WTC11 (cell line): ENCODE data around the gene CDK6. TPM values are rescaled to one million over a fixed set of nuclear protein-coding genes. Genes with fewer than 3 reads are reported as not detected.

Experiments used
- ATAC-seq: fragments of 200-7000 bp; cut with Tn5 transposase; 2 replicates; pipeline ENCODE4 v1.10.0; 2021; ENCODE audit warnings: mild to moderate bottlenecking, moderate library complexity
- CTCF ChIA-PET: fragments of 300-600 bp; sonication (Branson Sonifier 250); formaldehyde crosslinking; loops from one replicate; lab custom pipeline; 2021; ENCODE audit warnings: antibody characterized with exemption; lab: Charles Lee
- POLR2A ChIA-PET: fragments of 350-600 bp; sonication (Branson Sonifier 250); formaldehyde crosslinking; loops from one replicate; lab custom pipeline; 2021; ENCODE audit warnings: antibody characterized with exemption; lab: Charles Lee
- DNase-seq: peaks from one replicate; pipeline ENCODE4 v3.0.0; 2021; ENCODE audit warnings: low spot score
- H3K27ac Mint-ChIP-seq: 2 replicates; pipeline ENCODE4 v1.8.0; 2021; ENCODE audit warnings: mixed read lengths
- H3K27me3 Mint-ChIP-seq: 2 replicates; pipeline ENCODE4 v1.8.0; 2021; ENCODE audit warnings: low read depth, mild to moderate bottlenecking, moderate library complexity, mixed read lengths
- H3K36me3 Mint-ChIP-seq: 2 replicates; pipeline ENCODE4 v1.8.0; 2021; ENCODE audit warnings: mixed read lengths
- H3K4me1 Mint-ChIP-seq: 2 replicates; pipeline ENCODE4 v1.8.0; 2022; ENCODE audit warnings: mixed read lengths
- H3K4me3 Mint-ChIP-seq: 2 replicates; pipeline ENCODE4 v1.8.0; 2021; ENCODE audit warnings: mild to moderate bottlenecking, moderate library complexity, mixed read lengths
- H3K9me3 Mint-ChIP-seq: 2 replicates; pipeline ENCODE4 v1.8.0; 2021; ENCODE audit warnings: mixed read lengths
- ARID4B ChIP-seq: sonication (generic); formaldehyde crosslinking; IDR thresholded peaks from 2 replicates; pipeline ENCODE4 v1.8.0; 2023; ENCODE audit warnings: missing genetic modification reagents, mild to moderate bottlenecking, borderline replicate concordance
- ATF1 ChIP-seq: sonication (generic); formaldehyde crosslinking; IDR thresholded peaks from 2 replicates; pipeline ENCODE4 v1.8.1; 2023; ENCODE audit warnings: mild to moderate bottlenecking, moderate library complexity, missing genetic modification reagents
- CREB1 ChIP-seq: sonication (generic); formaldehyde crosslinking; IDR thresholded peaks from 2 replicates; pipeline ENCODE4 v1.8.0; 2023; ENCODE audit warnings: mild to moderate bottlenecking, missing genetic modification reagents
- E2F5 ChIP-seq: sonication (generic); formaldehyde crosslinking; IDR thresholded peaks from 2 replicates; pipeline ENCODE4 v1.8.1; 2022; ENCODE audit warnings: mild to moderate bottlenecking, moderate library complexity, missing genetic modification reagents
- EMX1 ChIP-seq: fragments of 250-450 bp; sonication (Bioruptor Pico); IDR thresholded peaks from 2 replicates; pipeline ENCODE4 v1.8.0; 2021; ENCODE audit warnings: mild to moderate bottlenecking
- HMGXB4 ChIP-seq: sonication (generic); formaldehyde crosslinking; IDR thresholded peaks from 2 replicates; pipeline ENCODE4 v1.8.1; 2023; ENCODE audit warnings: mild to moderate bottlenecking, moderate library complexity, missing genetic modification reagents
- JAZF1 ChIP-seq: fragments of 250-450 bp; sonication (Bioruptor Pico); IDR thresholded peaks from 2 replicates; pipeline ENCODE4 v1.9.0; 2021; ENCODE audit warnings: moderate library complexity, mild to moderate bottlenecking, inconsistent platforms
- KAT7 ChIP-seq: sonication (generic); formaldehyde crosslinking; IDR thresholded peaks from 2 replicates; pipeline ENCODE4 v1.8.1; 2023; ENCODE audit warnings: missing genetic modification reagents, mild to moderate bottlenecking, borderline replicate concordance
- MLX ChIP-seq: sonication (generic); formaldehyde crosslinking; IDR thresholded peaks from 2 replicates; pipeline ENCODE4 v1.8.1; 2023; ENCODE audit warnings: mild to moderate bottlenecking, missing genetic modification reagents, moderate library complexity
- NFATC4 ChIP-seq: fragments of 250-450 bp; sonication (Bioruptor Pico); IDR thresholded peaks from 2 replicates; pipeline ENCODE4 v1.9.0; 2021; ENCODE audit warnings: mild to moderate bottlenecking
- PRRX2 ChIP-seq: fragments of 250-450 bp; sonication (Bioruptor Pico); IDR thresholded peaks from 2 replicates; pipeline ENCODE4 v1.8.0; 2021; ENCODE audit warnings: mild to moderate bottlenecking
- RELA ChIP-seq: sonication (generic); formaldehyde crosslinking; IDR thresholded peaks from 2 replicates; pipeline ENCODE4 v1.8.1; 2022; ENCODE audit warnings: missing genetic modification reagents, mild to moderate bottlenecking, borderline replicate concordance
- SMAD3 ChIP-seq: sonication (generic); formaldehyde crosslinking; IDR thresholded peaks from 2 replicates; pipeline ENCODE4 v1.8.0; 2022; ENCODE audit warnings: missing genetic modification reagents, mild to moderate bottlenecking, borderline replicate concordance
- SOX15 ChIP-seq: fragments of 250-450 bp; sonication (Bioruptor Pico); IDR thresholded peaks from 2 replicates; pipeline ENCODE4 v1.9.0; 2021; ENCODE audit warnings: mild to moderate bottlenecking
- ZBTB43 ChIP-seq: sonication (generic); formaldehyde crosslinking; IDR thresholded peaks from 2 replicates; pipeline ENCODE4 v1.8.1; 2023; ENCODE audit warnings: mild to moderate bottlenecking, missing genetic modification reagents
- ZNF317 ChIP-seq: sonication (generic); formaldehyde crosslinking; IDR thresholded peaks from 2 replicates; pipeline ENCODE4 v1.8.1; 2023; ENCODE audit warnings: low read depth, mild to moderate bottlenecking, moderate library complexity, missing genetic modification reagents, borderline replicate concordance
- ZNF416 ChIP-seq: fragments of 250-450 bp; sonication (Bioruptor Pico); IDR thresholded peaks from 2 replicates; pipeline ENCODE4 v1.9.0; 2021; ENCODE audit warnings: mild to moderate bottlenecking, inconsistent platforms
- ZNF423 ChIP-seq: fragments of 250-450 bp; sonication (Bioruptor Pico); IDR thresholded peaks from 2 replicates; pipeline ENCODE4 v2.1.2; 2022; ENCODE audit warnings: mild to moderate bottlenecking, moderate library complexity
- ZNF671 ChIP-seq: fragments of 250-450 bp; sonication (Bioruptor Pico); IDR thresholded peaks from 2 replicates; pipeline ENCODE4 v1.8.0; 2021; ENCODE audit warnings: mild to moderate bottlenecking
- total RNA-seq: library from RNA; stranded (reverse); gene quantifications from 3 replicates; pipeline ENCODE4 v1.2.3, GENCODE V29; 2021
- TF ChIP-seq, protein P1 (sequence below): fragments of 200-600 bp; IDR thresholded peaks from 2 replicates; pipeline ENCODE4 v1.8.0; 2022; ENCODE audit warnings: antibody characterized with exemption

CDK6 gene
- total RNA-seq, 1 experiment from 2014 or later = 47.2 TPM

DNA sequence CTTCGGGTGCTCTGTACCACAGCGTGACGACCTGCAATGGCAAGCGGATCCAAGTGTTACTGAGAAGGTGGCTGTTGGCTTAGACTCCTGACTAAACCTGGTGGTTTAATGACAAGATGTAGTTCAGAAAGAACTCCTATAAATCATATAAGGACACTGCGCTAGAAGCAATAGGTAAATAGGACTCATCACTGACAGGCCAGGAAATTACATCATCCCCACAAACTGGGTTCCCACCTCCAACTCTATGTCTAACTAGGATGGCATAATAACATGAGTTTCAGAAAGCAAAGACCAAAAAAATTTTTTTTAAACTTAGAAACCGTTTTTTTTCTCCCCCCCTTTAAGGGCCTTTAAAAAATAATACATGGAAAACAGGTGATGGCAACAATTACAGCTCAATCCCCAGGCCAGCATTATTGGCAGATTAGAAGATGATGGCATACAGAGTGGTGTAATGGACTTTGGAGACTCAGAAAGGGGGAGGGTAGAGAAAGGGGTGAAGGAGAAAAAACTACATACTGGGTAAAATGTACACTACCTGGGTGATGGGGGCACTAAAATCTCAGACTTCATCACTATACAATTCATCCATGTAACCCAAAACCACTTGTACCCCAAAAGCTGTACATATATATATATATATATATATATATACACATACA is 164.7 kb downstream of the CDK6 start:
- POLR2A ChIA-PET = no interaction called here
- no peak for TF ChIP-seq ZNF671
- H3K27me3 Mint-ChIP-seq = no peaks in the 10 kb centered on the region
- no peaks in the 10 kb centered on the region for H3K36me3 Mint-ChIP-seq
- no peaks in the 10 kb centered on the region for H3K9me3 Mint-ChIP-seq
- H3K4me3 Mint-ChIP-seq = no peak overlapping the region
- H3K27ac Mint-ChIP-seq = no peak overlapping the region
- ATAC-seq = no peak
- H3K4me1 Mint-ChIP-seq = no peaks in the 10 kb centered on the region
- no peak for DNase-seq
- CTCF ChIA-PET = no interaction called here

- Mint-ChIP-seq H3K4me3 (no peak overlapping the region), H3K27me3 (no peaks in the 10 kb centered on the region), H3K36me3 (no peaks in the 10 kb centered on the region), H3K27ac (no peak overlapping the region)
- CTCF ChIA-PET = no interaction called here
- TF ChIP-seq ZNF317 (no peak), EMX1 (CRISPR knock-in tag) (no peak), ZNF423 (CRISPR knock-in tag) (no peak), RELA (CRISPR knock-in tag) (no peak), CREB1 (CRISPR knock-in tag) (no peak)
- TF ChIP-seq, all 79 proteins: peak for 0
- ATAC-seq (no peak), DNase-seq (no peak)
- no peaks in the 10 kb centered on the region for H3K4me1 Mint-ChIP-seq
- POLR2A ChIA-PET = no interaction called here
- no peaks in the 10 kb centered on the region for H3K9me3 Mint-ChIP-seq
Observed at GRCh38 chr7:92670204-92670851, 166.0 kb downstream of the CDK6 start.

- DNase-seq = no peak
- no peak overlapping the region for H3K27ac Mint-ChIP-seq
- H3K36me3 Mint-ChIP-seq = no peaks in the 10 kb centered on the region
- no peaks in the 10 kb centered on the region for H3K4me1 Mint-ChIP-seq
- TF ChIP-seq ATF1 (CRISPR knock-in tag) (no peak), ZNF416 (CRISPR knock-in tag) (no peak), PRRX2 (CRISPR knock-in tag) (no peak), SMAD3 (no peak), HMGXB4 (no peak), ARID4B (no peak), JAZF1 (CRISPR knock-in tag) (no peak), E2F5 (CRISPR knock-in tag) (no peak), KAT7 (CRISPR knock-in tag) (no peak), NFATC4 (CRISPR knock-in tag) (no peak), SOX15 (no peak), ZBTB43 (CRISPR knock-in tag) (no peak), MLX (CRISPR knock-in tag) (no peak), EMX1 (CRISPR knock-in tag) (no peak)
- TF ChIP-seq, protein P1, sequence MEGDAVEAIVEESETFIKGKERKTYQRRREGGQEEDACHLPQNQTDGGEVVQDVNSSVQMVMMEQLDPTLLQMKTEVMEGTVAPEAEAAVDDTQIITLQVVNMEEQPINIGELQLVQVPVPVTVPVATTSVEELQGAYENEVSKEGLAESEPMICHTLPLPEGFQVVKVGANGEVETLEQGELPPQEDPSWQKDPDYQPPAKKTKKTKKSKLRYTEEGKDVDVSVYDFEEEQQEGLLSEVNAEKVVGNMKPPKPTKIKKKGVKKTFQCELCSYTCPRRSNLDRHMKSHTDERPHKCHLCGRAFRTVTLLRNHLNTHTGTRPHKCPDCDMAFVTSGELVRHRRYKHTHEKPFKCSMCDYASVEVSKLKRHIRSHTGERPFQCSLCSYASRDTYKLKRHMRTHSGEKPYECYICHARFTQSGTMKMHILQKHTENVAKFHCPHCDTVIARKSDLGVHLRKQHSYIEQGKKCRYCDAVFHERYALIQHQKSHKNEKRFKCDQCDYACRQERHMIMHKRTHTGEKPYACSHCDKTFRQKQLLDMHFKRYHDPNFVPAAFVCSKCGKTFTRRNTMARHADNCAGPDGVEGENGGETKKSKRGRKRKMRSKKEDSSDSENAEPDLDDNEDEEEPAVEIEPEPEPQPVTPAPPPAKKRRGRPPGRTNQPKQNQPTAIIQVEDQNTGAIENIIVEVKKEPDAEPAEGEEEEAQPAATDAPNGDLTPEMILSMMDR = no peak
- H3K9me3 Mint-ChIP-seq = no peaks in the 10 kb centered on the region
- ChIA-PET CTCF (no interaction called here), POLR2A (no interaction called here)
- no peak for ATAC-seq
- H3K27me3 Mint-ChIP-seq = no peaks in the 10 kb centered on the region
- no peak overlapping the region for H3K4me3 Mint-ChIP-seq
Observed at GRCh38 chr7:92669616-92670165, 166.7 kb downstream of the CDK6 start.
